Measurements from ENCODE around the gene RNF26.

RNF26 gene

DNA sequence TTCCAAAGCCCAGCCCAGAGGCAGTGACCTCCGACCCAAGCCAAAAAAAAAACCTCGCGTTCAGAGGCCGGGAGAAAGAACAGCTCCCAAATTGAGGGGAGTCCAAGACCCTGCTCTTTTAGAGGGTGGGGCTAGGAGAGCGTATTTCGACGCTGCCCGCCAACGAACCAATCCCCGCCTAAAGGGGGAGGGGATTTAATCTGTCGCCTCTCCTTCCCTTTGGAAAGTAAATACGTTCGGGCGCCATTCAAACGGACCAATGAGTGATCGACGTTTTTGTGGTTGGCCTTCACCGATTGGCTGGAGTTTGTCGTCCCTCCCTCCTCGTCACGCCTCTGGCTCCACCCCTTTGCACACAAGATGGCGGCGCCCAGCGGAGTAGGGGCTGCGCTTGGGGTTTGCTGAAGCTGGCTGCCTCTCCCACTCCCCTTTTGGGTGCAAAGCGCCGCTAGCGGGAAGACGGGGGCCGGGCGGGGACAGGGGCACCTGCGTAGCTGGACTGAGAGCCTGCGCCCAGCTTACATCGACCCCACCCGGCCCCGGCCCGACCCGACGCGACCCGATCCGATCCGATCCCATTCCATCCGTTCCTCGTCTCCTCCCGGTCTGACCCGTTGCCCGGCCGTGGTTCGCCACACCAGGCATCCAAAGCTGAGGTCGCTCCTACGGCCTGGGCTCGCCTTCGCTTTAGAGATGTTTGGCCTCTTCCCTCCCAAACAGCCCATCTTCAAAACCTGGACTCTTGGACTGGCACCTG is at the start of gene RNF26:
RNF26 (plus strand) TSS at position 354 of the 757 bp plus-strand sequence. CDS start 596 bp downstream, outside the sequence.
- DNase-seq (ENCODE audit: low read depth, low spot score), result peak; percentile 87

DNA sequence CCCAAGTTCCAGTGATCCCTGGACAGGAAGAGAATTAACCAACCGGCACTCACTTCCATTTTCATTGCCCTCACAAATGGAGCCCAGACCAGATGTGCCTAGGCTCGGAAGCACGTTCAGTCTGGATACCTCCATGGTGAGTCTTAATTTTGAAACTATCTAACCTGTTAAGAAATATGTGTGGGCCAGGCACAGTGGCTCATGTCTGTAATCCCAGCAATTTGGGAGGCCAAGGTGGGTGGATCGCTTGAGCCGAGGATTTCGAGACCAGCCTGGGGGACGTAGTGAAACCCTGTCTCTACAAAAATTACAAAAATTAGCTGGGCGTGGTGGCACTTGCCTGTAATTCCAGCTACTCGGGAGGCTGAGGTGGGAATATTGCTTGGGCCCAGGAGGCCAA is 48.9 kb upstream of the RNF26 start:
- DNase-seq (ENCODE audit: low read depth, low spot score), result no peak

DNA sequence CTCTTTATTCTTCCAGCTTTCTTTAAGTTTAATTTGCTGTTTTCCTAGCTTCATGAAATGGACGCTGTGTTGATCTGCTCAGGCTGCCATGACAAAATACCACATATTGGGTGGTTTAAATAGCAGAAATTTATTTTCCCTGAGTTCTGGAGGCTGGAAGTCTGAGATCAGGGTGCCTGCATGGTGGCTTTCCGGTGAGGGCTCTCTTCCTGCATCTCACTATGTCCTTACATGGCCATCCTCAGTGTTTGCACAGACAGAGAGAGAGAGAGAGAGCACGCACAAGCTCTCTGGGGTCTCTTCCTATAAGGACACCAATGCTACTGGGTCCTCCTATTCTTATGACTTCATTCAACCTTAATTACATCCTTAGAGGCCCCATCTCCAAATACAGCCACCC is 46.1 kb upstream of the RNF26 start:
- no peak for DNase-seq (ENCODE audit: low read depth, low spot score)

DNA sequence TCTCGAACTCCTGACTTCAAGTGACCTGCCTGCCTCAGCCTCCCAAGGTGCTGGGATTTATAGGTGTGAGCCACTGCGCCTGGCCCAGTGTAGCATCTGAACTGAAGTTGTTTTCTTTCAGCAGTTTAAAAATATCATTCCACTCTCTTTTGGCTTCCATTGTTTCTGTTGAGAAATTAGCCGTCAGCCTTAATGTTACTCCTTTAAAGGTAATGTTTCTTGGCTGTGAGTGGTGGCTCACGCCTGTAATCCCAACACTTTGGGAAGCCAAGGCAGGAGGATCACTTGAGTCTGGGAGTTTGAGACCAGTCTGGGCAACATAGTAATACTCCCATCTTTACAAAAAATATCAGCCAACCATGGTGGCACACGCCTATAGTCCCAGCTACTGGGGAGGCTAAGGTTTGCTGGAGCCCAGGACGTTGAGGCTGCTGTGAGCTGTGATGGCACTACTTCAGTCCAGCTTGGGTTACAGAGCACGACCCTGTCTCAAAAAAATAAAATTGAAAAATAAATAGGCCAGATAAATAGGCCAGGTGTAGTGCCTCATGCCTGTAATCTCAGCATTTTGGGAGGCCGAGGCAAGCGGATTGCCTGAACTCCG is 43.3 kb upstream of the RNF26 start:
- DNase-seq (ENCODE audit: low read depth, low spot score), result no peak

DNA sequence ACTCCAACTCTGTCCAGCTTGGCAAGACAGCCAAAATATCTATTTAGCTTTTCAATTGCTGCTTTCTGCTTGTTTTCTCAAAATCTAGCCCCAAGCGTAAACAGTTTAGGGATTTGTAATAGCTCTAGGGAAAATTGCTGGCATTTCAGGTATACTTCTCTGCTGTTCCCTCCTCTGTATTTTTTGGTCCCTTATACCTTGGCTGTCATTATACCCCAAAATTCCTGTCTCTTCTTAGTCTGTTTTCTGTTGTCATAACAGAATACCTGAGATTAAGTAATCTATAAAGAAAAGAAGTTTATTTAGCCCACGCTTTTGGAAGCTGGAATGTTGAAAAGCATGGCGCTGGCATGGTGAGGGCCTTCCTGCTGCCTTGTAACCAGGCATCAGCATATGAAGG is 40.9 kb upstream of the RNF26 start:
- DNase-seq (ENCODE audit: low read depth, low spot score), result no peak

DNA sequence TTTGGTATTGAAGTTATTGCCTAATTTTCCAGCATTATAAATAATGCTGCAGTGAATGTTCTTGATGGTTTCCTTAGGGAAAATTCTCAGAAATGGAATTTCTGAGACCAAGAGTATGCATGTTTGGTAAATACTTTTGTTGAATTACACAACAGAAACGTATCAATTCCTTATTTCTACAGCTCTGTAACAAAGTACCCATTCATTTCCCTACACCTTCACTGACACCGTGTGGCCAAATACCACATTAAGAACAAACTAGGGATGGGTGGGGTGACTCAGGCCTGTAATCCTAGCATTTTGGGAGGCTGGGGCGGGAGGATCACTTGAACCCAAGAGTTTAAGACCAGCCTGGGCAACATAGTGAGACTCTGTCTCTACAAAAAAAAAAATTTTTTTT is 39.1 kb upstream of the RNF26 start:
- no peak for DNase-seq (ENCODE audit: low read depth, low spot score)

DNA sequence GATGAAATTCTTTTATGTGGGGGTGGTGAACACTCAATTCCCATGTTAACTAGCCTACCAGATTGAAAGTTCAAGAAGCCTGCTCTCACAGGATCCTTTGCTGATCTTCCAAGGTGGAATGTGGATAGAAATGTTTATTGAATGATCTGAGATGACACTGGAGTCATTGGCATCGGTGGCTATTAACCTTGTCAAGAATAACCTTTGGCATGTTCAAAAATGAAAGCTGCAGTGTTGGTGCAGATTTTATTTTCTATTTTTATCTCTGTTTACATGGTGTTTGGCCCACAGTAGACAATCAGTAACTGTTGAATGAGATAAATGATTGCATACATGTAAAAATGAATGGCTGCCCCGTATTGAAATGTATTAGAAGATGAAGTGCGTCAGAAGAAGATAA is 36.4 kb upstream of the RNF26 start:
- DNase-seq (ENCODE audit: low read depth, low spot score), result no peak

DNA sequence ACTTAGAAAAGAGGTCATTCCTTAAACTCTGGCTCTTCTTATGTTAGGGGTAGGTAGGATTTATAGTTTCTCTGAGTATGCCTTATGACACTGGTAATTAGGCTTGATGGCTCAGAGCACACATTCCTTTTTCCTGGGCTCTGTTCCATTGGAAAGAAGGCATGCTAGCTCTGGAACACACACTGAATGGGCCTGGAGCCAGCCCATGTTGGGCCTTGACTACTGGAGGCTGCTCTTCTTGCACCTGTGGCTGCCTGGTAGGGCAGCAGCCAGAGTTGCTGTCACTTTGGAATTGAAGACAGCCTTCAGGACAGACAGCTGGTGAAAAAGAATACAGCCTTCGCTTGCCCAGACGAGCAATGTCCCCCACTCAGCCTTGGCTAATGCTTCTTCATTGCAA is 35.6 kb upstream of the RNF26 start:
- no peak for DNase-seq (ENCODE audit: low read depth, low spot score)

DNA sequence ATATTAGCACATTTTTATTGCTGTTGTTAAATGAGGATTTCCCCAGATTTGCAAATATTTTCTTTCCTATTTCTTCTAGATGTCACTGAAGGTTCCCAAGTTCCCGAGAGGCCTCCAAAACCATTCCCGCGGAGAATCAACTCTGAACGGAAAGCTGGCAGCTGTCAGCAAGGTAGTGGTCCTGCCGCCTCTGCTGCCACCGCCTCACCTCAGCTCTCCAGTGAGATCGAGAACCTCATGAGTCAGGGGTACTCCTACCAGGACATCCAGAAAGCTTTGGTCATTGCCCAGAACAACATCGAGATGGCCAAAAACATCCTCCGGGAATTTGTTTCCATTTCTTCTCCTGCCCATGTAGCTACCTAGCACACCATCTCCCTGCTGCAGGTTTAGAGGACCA is 34.9 kb upstream of the RNF26 start:
- DNase-seq (ENCODE audit: low read depth, low spot score), result no peak

DNA sequence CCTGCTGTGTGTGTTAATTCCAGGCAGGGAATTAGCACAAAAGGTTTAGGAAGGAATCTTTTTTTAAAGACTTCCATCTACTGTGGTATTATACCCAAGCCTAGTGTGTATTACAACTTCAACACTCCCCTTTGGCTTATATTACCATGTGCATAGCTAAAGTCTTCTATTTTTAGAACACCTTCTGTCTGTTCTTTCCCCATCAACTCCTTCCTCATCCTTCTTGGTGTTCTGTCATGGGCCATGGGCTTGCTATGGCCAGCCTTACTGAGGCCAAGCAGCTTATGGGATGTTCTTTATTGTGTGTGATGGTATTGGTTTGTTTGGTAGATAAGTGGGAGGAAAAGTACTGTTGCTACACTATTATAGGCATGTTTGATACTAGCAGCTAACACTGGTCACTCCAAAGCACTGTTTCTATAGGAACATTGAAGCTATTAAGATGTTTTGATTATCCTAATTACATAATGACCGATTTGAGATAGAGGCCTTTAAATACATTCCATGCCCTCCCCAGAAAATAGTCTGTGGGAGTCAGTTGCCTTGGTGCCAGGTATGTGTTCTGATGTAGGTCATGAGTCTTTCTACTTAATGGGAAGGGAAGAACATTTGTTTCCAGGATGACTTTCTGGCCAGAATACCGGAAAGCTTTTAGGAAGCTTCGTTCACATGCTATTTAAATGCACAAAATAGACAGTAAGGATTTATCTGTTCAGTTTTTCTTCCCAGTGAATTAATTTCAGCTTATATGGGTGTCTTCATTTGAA is 33.9 kb upstream of the RNF26 start:
- no peak for DNase-seq (ENCODE audit: low read depth, low spot score)

DNA sequence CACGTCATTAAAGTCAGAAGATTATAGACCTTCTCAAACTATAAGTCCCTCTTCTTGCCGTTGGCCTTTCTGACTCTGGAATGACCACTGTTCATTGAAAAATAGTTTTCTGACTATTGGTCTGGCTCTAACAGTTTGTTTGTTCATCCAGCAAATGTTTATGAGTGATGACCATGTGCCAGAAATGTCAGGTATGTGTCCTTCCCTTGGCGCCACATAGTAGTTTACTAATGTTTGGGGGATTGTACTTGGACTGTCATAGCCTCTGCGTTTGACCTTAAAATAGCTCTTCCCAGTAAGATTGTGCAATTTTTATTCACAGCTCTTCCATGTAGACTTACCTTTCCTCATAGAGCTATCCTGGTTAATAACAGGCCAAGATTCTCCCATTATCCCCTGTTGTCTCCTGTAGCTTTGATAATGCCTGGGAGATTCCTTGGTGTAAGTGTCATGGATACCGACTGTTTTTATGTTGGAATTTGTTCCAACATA is 31.1 kb upstream of the RNF26 start:
- no peak for DNase-seq (ENCODE audit: low read depth, low spot score)

DNA sequence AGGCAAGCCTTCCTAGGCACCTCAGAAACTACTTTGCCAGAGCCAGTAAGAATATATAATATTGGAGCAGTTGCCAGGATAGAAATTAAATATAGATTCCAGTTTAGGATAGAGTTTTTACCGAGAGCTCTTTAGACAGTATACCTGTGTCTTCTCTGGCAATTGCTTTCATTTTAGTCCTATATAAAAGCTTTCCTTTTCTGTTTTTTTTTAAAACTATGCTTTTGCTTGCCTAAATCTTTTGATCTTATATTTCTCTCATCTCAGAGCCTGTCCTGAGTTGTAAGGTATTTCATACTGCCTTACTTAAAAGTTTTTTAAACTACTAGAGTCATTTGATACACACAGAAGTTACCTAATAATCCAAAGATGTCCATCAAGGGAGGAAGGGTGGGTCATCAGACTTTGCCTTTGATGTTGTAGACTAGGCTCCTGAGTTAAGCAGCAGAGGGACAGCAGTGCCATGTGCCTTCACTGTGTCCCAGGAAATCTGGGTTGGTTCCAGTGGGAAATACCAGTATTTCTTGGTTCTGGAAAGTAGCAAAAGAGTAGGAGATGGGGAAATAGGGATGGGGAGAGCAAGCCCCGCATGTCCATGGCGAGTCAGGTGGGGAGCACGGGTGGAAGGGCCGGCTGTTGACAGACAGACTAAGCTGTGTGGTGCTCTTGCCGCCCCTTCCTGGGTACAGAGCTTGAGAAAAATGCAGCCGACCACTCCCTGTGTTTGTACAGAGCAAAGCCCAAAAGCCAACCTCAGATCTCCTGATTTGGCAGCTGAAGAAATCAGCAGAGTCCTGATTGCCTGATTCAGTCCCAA is 28.6 kb upstream of the RNF26 start:
- DNase-seq (ENCODE audit: low read depth, low spot score), result no peak

DNA sequence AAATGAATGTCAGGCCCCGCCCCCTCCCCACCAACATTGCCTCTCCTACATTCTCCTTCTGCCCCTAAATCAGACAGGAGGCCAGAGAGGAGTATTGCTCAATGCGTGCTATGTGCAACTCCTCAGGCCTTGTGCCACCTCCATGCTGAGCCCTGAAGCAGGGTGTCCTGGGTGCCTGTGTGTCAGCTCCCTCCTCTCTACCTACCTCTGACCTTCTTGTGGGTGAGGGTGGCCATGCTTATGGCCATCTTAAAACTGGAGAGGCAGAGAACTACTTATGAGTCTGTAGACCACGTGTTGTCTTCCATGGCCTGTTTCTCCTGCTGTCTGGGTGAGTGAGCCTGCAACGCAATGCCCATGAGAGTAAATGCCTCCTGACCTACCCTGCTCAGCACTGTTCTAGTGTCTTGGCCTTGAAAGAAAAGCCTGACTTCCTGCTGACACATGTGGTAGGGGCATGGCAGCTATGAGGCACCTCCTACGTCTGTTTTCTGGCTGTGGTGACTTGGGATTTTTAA is 27.9 kb upstream of the RNF26 start:
- DNase-seq (ENCODE audit: low read depth, low spot score), result no peak

DNA sequence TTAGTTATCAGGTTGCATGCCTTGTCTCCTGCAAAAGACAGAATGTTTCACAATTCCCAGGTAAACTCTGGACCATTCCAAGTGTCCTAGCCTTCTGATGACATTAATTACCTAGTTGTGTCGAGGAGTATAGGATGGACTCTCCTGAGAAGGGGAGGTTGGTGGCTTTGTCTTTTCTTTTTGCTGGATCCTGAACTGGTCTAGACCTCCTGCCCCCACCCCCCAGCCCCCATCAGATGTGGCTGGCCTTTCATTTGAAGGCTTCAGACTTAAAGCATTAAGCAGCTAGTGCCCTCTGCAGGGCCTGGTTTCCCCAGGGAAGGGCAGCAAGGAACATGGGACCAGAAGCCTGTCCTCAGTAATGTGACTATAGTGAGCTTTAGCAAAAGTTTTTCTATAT is 27.1 kb upstream of the RNF26 start:
- DNase-seq (ENCODE audit: low read depth, low spot score), result no peak

DNA sequence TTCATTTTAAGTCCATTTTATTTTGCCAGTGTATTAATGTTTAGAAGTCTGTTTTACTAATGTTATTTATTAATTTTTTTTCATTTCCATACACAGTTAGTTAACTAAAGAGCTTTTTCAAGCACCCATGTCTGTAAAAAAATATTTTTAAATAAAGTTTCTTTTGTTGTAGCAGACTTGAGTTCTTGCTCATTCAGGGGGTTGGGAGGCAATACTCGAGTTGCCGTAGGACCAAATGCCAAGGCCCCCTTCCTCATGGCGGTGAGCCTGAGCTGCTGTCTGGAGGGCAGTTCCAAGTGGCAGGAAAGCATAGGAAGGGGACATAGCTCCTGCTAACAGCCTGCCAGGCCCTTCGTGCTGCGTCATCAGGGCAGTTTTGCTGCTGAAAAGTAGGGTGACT is 26.4 kb upstream of the RNF26 start:
- DNase-seq (ENCODE audit: low read depth, low spot score), result no peak

DNA sequence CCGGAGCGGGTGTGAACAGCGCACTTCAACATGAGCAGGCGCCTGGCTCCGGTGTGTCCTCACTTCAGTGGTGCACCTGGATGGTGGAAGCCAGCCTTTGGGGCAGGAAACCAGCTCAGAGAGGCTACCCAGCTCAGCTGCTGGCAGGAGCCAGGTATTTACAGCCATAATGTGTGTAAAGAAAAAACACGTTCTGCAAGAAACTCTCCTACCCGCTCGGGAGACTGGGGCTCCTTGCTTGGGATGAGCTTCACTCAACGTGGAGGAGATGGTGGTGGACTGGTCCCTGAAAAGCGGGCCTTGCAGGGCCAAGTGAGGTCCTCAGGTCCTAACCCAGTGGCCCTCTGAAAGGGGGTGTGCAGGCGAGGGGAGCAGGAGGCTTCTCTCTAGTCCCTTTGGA is 24.9 kb upstream of the RNF26 start:
- no peak for DNase-seq (ENCODE audit: low read depth, low spot score)

DNA sequence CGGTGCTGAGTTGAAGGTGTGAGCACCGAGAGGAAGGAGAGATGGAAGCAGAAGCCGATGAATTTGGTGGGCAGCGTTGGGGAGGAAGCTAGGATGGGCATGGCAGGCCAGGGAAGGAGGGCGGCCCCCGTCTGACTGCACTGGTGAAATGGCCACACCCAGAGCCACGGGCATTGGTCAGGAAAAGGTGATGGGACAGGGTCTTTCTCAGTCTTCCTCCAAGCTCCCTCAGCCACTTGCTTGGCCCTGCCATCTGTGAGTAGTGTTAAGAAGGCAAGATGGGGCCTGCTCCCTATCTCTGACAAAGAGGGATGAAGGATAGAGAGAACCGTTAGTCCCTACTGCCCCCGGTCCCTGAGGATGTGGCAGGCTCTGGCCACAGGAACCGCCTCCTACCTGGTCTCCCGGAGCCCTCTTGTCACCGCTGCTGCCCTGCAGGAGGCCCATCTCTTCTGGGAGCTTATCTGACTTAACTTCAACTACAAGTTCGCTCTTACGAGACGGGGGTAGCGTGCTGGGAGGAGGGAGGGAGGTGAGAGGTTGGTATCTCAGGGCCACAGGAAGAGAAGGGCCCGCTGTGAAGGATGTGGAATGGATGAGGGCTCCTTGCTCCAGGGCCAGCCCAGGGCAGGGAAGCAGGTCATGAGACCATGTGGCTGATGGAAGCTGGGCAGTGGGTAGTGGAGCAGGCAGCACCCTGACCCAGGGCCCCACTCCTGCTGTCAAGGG is 24.2 kb upstream of the RNF26 start:
- no peak for DNase-seq (ENCODE audit: low read depth, low spot score)

DNA sequence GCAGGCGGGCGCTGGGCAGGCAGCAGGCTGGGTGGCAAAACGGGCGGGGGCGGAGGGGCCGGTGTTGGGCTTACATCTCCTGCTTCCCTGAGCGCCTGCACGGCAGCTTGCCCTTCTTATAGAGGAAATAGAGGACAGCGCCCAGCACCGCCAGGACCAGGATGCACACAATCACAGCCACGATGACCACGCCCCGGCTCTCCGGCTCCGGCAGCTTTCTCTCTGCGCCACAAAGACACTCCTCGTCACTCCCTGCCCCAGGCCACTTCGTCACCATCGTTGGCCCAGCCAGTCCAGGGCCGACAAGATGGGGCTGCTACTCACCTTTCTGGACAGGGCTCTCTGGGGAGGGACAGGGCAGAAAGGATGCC is 23.7 kb upstream of the RNF26 start:
- DNase-seq (ENCODE audit: low read depth, low spot score), result no peak

DNA sequence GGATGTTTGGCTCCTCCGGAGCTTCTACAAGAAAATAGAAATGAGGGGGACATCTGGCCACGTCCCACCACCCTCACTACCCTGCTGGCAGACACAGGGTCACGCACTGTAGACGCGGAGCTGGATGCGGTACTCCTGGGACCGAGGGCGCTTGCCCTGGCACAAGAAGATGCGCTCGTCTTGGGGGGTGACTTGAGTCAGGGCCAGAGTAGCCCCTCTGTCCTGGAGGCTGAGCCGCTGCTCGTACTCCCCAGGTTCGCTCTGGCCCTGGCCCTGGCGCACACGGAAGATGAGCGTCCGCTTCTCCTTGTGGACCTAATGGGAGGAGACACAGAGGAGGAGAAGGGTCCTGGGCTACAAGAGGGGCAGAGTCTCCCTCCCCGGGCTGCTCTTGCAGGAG is 19.6 kb upstream of the RNF26 start:
- DNase-seq (ENCODE audit: low read depth, low spot score), result no peak

DNA sequence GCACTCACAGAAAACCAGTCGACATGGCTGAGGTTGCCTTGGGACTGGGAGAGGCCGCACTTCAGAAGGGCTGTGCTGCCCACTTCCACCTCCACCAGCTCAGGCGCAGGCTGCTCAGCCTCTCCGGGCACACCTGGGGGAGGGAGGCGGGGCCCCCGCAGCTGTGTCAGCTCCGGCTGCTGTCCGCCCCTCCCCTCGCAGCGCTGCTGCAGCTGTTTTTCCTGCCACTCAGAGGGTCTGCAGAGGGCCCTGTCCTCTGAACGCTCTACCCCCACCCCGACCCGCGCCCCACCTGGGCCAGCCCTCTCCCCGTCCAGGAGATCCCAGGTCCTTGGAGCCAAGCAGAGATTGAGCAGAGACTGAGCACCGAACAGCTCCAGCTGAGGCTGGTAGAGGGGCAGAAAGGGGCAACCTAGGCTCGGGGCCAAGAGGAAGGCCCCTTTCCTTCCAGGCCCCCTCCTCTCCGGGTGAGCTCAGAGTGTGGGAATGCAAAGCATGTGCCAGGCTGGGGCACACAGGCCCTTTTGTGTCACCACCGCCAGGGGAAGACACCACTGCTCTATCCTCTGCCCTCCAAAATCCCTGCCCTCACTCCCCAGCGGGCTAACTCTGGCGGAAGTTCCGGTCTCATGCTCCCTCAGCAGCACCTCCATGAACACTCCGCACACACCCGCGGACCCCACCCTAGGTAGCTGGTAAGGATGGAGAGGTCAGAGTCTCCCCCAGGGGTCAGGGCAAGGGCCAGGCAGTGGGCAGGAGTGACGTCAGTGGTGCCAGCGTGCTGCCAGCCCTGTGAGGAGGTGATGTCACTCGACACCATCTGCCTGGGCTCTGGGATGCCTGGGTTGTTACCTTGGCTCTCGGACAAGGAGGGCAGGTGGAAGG is 19.0 kb upstream of the RNF26 start:
- no peak for DNase-seq (ENCODE audit: low read depth, low spot score)
